NCI-H1105 (cell line): Measurements from ENCODE around the gene QSOX2.

ENCODE experiments used
- DNase-seq: peaks from one replicate; lab custom pipeline; 2025; lab: John Stamatoyannopoulos, UW

The QSOX2 gene

GRCh38 chr9:136172412-136173079, 73.1 kb downstream of the QSOX2 start:
- DNase-seq = no peak

DNA sequence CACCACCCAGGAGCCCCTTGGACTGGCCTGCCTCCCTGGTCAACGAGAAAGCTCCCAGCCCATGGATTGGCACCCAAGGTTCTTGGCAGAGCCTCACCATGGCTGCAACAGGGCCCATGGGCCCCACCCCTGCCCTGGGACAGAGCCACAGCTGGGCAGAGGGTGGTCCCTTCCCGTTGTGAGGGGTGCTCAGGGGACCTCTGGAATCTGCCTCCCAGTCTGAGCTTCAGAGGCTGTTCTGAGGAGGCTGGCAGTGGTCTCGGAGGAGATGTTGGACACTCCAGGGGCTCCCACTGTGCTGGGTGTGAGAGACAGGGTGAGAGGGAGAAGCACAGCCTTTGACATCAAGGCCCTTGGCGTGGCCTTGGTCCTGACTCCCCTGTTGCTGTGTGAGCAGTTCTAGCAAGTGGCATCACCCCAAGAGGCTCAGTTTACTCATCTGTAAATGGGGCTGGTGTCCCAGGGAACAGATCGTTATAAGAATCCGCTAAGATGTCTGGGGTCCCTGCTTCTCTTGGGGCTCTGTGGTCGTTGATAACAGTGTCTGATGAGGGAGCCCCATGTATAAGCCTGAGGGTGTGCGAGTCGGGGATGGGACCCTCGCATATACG, 73.7 kb downstream of the QSOX2 start:
- DNase-seq = no peak

DNA sequence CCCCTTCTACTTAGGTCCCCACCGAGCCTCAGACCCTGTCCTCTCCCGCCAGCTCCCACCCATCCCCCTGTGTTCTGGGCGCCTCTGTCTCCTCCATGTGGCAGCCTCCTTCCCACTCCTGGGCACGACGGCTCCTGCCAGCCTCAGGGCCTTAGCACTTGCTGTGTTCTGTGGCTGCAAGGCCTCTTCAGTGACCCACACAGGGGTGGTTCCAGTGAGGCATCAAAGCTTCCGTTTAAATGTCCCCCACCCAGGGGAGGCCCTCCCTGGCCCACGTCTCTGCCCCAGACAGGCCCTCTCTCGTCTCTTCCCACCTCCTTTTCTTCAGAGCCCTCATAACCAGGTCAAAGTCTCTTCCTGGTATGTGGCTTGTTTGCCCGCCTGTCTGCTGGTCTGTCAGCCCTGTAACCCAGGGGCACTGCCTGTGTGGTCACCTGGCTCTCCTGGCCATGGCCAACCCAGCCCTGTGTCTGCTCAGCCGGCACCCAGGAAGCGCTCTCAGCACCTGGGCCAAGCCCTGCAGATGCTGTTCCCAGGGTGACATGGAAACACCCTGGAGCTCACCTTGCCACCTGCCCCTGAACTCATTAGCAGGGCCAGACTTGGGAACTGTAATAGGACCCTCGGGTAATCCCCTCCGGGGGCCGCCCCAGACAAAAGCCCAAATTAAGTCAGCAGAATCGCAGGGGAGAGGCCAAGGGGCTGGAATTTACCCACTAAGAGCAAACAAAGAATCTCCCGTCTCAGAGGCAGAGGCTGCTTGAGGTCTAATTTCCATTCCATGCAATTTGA, 74.4 kb downstream of the QSOX2 start:
- DNase-seq = peak; percentile 80

- no peak for DNase-seq
These were observed 75.4 kb downstream of the QSOX2 start for GRCh38 chr9:136170006-136170901.

- DNase-seq = no peak
These were observed 76.1 kb downstream of the QSOX2 start for GRCh38 chr9:136169495-136169894.

DNA sequence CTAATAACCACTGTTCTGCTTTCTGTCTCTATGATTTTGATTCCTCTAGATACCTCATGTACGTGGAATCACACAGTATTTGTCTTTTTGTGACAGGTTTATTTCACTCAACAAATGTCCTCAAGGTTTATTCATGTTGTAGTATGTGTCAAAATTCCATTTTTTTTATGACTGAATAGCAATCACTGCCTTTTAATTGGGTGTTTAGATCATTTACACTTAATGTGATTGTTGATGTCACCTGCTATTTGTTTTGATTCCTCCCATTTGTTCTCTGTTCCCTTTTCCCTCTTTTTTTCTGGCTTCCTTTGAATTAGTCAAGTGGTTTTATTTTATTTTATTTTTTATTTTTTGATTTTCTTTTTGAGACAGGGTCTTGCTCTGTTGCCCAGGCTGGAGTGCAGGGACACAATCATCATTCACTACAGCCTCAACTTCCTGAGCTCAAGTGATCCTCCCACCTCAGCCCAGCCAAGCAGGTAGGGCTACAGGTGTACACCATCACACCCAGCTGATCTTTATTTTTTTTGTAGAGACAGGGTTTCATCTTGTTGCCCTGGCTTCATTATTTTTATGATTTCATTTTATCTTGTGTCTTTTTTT, 82.3 kb downstream of the QSOX2 start:
- DNase-seq = no peak

GRCh38 chr9:136160995-136161610, 84.5 kb downstream of the QSOX2 start:
- DNase-seq = no peak

DNA sequence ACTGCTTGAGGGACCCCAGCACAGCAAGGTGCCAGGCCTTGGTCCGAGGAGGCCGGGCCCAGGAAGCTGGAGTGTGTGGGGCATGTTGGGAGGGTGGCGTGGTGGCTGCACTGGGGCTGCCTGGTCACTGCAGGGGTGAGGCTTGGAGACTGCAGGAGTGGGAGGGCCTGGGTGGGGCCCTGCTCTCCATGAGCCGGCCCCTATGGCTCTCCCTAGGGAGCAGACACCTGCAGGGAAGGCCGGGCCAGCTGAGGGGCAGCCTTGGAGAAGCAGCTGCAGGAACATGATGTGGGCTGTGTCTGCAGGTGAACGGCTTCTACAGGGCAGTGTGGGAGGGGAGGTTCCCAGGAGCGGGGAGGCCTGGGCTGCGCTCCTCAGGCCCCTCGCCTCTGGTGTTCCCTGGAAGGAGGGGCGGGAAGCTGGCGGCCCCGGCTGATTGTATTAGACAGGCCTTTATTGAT, 85.2 kb downstream of the QSOX2 start:
- peak; percentile 23 for DNase-seq

DNA sequence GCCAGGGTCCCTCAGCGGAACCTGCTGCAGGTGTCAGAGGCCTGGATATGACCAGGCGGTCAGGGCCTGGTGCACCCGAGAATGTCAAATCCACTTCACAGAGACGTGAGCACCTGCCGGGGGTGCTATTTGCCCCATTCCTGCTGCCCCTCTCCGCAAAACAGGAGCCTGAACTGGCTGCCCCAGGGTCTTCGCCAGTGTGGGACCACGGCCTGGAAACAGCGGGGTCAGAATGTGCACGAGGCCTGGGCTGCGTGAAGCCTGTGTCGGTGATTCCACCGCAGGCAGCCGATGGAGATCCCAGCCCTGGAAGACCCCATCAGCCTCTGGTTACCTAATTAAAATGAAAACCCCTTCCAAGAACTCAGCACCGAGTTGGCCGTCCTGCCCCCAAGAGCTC, 85.8 kb downstream of the QSOX2 start:
- no peak for DNase-seq

GRCh38 chr9:136157477-136158265, 87.9 kb downstream of the QSOX2 start:
- DNase-seq = no peak
